Mammary epithelial cell (primary cell): ENCODE results near the gene CEP83.

Experiments
- EZH2 ChIP-seq: IDR thresholded peaks from 2 replicates; pipeline ENCODE4 v1.6.1; 2012; ENCODE audit warnings: low read length, inconsistent platforms, borderline replicate concordance
- TF ChIP-seq, protein P1 (sequence below), 2 donors: IDR thresholded peaks in 1 of 2; conservative IDR thresholded peaks in 1 of 2; 2 replicates each; pipeline ENCODE4 v1.5.1; 2011 to 2012; ENCODE audit warnings: inconsistent platforms in 2 of 2, low read length in 2 of 2, mild to moderate bottlenecking in 2 of 2, control low read depth in 1 of 2, low read depth in 1 of 2; ENCODE audit not compliant: insufficient read depth in 1 of 2; ENCODE audit errors: extremely low read depth in 1 of 2

DNA sequence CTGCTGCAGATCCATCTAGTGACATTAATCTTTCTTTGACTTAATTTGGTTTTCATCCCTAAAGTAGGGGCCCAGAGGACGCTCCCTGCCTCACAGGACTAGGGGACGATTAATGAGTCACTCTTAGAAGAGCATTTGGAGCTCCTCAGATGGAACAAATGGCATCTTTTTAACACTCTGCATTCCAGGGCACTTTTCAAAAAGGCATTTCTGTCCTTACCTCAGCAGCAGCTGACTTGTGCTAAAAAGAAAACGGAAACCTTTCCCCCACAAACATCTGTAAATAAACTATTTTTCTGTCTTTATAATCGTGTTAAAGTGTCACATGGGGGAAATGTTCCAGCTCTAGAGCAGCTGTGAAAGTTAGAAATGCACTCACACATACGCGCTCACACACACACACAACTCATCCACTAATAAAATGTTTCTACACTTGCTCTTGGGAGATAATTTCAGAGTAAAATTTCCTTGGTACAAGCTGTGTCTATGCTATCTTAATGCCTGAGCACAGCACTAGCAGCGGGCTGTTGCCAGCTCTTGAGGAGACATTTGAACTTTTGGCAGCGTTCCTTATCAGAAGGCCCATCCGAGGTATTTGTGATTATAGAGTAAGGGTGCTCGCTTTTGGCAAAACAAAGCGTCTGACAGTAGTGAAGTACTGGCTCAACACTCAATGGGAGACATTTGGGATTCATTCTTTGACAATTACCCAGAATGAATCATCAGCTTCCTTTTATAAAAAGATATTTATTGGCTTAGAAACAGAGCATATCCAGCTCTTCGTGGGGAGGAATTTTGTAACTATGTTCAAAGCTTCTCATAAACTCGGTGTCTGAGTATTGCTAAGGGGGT, 170.0 kb downstream of the CEP83 start:
- TF ChIP-seq, protein P1, sequence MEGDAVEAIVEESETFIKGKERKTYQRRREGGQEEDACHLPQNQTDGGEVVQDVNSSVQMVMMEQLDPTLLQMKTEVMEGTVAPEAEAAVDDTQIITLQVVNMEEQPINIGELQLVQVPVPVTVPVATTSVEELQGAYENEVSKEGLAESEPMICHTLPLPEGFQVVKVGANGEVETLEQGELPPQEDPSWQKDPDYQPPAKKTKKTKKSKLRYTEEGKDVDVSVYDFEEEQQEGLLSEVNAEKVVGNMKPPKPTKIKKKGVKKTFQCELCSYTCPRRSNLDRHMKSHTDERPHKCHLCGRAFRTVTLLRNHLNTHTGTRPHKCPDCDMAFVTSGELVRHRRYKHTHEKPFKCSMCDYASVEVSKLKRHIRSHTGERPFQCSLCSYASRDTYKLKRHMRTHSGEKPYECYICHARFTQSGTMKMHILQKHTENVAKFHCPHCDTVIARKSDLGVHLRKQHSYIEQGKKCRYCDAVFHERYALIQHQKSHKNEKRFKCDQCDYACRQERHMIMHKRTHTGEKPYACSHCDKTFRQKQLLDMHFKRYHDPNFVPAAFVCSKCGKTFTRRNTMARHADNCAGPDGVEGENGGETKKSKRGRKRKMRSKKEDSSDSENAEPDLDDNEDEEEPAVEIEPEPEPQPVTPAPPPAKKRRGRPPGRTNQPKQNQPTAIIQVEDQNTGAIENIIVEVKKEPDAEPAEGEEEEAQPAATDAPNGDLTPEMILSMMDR (conservative IDR thresholded peaks at IDR 0.05 in 1 of 2, IDR thresholded peaks at IDR 0.05 in 1 of 2; ENCODE audit: extremely low read depth in 1 of 2, insufficient read depth in 1 of 2, low read depth in 1 of 2, low read length in 2 of 2) = no peak
- TF ChIP-seq EZH2 = no peak
